ENCODE measurements around the gene SFXN1.
"Not testable (repeated sequence)": the region's sequence is repeated elsewhere in the genome, so short reads cannot be mapped to it uniquely, and the experiment has no call there.

The SFXN1 gene

DNA sequence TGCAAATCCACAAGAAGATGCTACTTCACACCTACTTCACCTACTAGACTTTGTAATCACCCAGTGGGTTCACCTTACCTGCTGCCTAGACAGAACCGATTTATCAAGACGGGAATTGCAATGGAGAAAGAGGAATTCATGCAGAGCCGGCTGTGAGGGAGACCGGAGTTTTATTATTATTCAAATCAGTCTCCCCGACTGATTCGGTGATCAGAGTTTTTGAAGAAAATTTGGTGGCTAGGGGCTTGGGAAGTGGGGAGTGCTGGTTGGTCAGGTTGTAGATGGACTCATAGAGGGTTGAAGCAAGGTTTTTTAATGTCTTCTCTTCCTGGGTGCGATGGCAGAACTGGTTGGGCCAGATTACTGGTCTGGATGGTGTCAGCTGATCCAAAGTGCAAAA is 23.4 kb downstream of the SFXN1 start:
- DNase-seq = no peak

DNA sequence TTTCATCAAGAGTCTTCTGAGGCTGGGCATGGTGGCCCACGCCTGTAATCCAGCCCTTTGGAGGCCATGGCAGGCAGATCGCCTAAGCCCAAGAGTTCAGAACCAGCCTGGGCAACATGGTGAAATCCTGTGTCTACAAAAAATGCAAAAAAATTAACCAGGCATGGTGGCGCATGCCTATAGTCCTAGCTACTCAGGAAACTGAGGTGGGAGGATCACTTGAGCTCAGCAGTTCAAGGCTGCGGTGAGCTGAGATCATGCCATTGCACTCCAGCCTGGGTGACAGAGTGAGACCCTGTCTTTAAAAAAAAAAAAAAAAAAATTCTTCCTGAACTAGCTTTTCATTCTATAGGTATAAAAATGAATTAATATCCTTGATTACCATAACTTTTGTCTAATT is 29.3 kb downstream of the SFXN1 start:
- not testable (repeated sequence) for DNase-seq

- no peak for DNase-seq
These were observed 30.5 kb downstream of the SFXN1 start for GRCh38 chr5:175508896-175509295.

DNA sequence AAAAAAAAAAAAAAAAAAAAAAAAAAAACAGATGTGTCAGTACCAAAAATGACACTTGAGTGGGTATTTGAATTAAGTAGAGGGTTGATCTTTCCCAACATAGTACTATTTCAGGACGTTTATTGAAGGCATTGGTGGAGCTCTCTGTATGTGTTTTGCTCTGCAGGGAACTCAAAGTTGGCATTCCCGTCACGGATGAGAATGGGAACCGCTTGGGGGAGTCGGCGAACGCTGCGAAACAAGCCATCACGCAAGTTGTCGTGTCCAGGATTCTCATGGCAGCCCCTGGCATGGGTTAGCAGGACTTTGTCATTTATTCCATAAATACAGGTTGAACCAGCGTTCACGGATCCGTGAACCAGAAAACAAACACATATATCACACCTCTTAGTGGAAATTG is 34.9 kb downstream of the SFXN1 start:
- no peak for DNase-seq

DNA sequence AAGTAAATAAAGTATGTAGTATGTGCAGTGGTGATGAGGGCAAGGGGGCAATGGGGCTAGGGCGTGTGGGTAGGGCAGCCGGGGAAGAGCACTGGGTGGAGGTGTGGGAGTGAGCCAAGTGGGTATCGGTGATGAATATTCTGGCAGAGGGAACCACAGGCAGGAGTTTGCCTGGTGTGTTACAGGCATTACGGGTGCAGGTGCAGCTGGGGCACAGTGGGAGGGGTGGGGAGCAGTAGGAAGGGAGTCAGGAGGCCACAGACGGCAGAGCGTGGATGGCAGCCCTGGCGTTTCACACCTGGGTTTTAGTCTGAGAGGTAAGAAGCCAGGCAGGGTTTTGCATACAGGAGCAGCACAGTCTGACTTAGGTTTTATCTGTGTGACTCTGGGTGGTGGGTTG is 35.4 kb downstream of the SFXN1 start:
- DNase-seq = no peak

DNA sequence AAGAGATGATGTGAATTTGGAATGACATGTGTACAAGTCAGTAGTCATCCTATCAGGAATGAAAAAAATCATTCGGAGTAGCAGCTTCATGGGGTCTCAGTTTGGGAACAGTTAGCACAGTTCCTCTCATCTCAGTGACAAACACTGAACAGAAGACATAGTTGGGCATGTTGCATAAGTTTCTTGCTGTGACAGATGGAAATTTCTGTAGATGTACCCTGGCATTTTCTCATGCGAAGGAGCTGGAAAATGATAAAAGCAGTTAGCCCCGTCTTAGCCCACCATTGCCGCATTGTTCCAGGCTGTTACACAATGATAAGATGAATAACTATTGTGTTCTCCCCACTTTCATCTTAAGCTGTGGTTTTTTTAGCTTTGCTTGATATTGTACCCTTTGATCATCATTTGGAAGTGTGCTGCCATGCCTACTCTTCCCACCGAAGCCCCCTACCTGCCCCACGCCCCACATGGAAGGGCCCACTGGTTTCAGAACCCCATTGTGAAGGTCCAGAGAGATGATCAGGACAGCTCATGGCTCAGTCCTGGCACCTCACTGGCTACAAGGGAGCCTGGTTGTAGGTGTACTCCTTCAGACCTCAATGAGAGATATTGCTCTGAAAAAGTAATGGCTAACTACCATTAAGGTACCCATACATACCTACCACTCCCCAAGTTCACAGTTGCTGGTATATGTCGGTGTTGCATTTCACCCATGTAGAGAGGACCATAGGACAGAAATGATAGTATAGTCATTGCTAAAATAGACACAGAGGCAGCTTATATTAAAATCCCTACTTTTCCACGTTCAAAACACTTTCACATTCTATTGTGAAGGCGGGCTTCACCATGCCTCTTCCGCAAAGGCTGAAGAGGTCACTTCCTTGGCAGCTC is 38.8 kb downstream of the SFXN1 start:
- no peak for DNase-seq

DNA sequence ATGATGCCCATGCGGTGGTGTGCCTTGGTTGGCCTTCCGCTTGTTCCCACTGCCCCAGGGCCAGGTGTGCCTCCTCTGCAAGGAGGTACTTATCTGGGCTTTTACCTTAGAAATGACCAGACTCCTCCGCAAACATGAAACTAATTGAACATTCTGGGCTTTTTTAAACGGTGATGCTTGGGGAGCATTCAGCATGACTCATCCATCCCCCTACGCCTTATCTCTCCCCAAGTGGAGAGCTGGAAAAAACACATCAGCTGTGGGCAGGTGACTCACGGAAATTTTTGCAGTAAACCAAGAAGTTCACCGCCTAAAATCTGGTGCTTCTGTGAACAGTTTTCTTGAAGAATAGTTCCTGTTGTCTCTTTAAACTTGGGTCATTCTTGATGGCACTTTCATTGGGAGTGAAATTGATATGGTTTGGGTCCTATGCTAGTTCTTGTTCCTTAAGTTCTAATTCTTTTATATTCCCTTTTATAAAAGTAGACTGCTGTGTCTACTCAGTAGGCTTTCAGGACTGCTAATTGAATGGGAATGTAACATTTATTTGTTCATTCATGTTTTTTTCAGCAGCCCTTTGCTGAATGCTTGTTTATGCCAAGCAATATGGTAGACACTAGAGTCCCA is 39.6 kb downstream of the SFXN1 start:
- no peak for DNase-seq

- DNase-seq = no peak
These were observed 40.6 kb downstream of the SFXN1 start for GRCh38 chr5:175519006-175519405.

- DNase-seq = no peak
These were observed 42.0 kb downstream of the SFXN1 start for GRCh38 chr5:175520321-175520720.

DNA sequence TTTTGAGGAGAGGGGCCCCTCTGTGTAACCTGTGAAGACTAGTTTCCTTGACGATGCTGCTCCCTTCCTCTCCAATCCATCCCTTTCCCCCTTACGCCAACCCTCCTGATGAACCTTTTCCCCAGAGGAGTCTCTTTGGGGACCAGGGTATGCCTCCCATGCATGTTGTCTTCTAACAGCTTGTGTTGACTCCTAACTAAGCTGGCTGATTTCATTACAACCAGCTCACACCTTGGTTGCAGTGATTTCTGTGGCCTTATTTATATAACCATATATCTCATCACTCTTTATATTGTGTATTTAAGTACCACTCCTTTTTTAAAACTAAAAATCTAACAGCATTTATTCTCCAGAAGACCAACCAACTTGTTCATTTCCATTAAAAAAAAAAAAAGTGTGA is 42.5 kb downstream of the SFXN1 start:
- no peak for DNase-seq

- DNase-seq = no peak
These were observed 43.0 kb downstream of the SFXN1 start for GRCh38 chr5:175521313-175521833.

- no peak for DNase-seq
These were observed 44.9 kb downstream of the SFXN1 start for GRCh38 chr5:175523292-175523691.

- no peak for DNase-seq
These were observed 45.9 kb downstream of the SFXN1 start for GRCh38 chr5:175524211-175524610.

DNA sequence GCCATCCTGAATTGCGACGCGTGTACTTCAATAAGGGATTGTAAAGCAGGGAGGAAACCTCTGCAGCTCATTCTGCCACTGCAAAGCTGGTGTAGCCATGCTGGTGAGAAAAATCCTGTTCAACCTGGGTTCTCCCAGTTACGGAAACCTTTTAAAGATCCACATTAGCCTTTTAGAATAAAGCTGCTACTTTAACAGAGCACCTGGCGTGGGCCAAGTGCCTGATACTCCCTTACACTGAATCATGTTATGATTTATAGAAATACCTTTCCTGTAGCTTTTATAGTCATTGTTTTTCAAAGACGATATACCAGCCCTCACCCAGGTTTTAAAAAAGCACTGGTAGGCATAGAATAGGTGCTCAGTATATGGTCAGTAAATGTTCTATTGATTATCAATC is 48.3 kb downstream of the SFXN1 start:
- no peak for DNase-seq

DNA sequence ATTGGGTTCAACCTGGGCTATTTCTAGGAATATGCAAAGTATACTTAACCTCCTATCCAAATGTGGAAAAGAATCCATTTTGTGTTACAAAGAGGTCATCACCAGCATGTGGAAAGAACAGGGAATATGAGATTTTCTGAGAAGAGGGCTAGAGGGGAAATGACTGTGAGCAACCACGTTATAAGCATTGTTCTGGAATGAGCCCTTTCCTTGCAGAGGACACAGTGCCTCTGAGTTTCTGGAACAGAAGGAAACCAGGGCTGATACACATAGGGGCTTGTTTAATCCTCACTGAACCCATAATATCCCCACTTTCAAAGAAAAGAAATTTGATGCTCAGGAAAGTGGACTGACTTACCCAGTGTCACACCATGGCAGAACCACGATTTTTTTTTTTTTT is 53.0 kb downstream of the SFXN1 start:
- DNase-seq = no peak

DNA sequence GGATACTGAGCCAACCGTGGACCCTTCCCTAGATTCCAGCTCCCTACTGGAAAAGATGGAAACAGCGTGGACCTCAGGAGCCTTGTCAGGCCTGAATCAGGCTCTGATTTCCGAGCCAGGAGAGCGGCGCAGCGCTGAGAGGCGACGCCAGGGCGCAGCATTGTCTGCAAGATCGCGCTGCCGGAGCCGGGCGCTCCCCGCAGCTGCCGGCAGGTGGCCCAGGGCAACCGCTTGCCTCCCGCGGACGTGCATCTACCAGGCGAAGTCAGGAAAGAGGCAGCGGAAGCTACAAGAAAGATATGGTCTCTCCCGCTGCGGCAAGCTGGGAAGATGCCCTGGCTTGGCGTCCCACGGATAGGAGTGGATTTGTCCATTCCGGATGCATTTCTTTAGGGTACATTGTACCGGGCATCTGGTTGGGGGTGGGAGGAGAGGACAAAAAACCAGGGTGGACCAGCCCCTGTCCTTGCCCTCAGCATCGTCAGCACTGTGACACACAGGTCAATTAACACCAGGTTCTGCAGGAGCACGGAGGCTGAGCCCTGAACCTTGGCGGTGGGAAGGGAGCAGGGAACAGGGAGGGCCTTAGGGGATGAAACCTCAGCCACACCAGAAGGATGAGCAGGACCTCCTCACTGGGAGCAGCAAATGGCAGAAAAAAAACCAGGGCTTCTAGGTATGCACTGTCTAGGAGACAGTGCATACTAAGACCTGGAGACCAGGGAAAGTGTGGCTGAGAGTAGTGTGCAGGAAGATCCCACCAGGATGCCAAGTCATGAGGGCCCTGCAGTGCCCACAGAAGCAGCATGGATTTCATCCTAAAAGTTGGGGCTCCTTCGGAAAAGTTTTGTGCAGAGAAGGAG is 55.9 kb downstream of the SFXN1 start:
- peak; percentile 81 for DNase-seq

DNA sequence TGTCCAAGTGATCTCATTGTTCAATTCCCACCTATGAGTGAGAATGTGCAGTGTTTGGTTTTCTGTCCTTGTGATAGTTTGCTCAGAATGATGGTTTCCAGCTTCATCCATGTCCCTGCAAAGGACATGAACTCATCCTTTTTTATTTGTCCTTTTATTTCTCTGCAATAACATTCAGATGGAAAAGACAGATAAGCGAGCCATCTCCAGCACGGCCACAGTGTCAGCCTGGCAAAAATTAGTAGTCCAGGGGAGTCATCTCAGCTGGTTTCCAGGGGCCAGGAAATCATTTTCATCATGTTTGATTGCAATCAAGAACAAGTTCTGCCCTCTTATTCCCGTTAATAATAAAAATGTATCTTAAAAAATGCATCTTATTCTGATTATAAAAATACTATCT is 57.0 kb downstream of the SFXN1 start:
- not testable (repeated sequence) for DNase-seq

GRCh38 chr5:175535796-175536195 is 57.4 kb downstream of the SFXN1 start:
- no peak for DNase-seq

DNA sequence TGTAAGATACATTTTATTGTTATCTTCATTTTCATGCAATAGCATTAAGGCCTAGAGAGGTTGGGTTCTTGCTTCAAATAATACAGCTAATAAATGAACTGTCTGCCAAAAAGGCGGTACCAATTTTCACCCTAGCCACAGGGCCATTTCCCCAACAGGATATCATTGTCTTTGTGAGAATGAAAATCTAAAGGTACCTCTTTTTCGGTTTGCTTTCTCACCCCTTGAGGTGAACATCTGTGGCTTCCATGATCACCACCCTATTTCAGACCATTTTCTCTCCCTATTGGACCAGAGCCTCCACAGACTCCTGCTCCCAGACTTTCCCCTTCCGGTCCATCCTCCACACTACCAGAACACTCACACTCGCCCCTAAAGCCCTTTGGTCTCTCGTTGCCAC is 60.2 kb downstream of the SFXN1 start:
- DNase-seq = no peak

GRCh38 chr5:175539936-175540335 is 61.6 kb downstream of the SFXN1 start:
- DNase-seq = no peak

- no peak for DNase-seq
These were observed 62.9 kb downstream of the SFXN1 start for GRCh38 chr5:175541264-175541663.

DNA sequence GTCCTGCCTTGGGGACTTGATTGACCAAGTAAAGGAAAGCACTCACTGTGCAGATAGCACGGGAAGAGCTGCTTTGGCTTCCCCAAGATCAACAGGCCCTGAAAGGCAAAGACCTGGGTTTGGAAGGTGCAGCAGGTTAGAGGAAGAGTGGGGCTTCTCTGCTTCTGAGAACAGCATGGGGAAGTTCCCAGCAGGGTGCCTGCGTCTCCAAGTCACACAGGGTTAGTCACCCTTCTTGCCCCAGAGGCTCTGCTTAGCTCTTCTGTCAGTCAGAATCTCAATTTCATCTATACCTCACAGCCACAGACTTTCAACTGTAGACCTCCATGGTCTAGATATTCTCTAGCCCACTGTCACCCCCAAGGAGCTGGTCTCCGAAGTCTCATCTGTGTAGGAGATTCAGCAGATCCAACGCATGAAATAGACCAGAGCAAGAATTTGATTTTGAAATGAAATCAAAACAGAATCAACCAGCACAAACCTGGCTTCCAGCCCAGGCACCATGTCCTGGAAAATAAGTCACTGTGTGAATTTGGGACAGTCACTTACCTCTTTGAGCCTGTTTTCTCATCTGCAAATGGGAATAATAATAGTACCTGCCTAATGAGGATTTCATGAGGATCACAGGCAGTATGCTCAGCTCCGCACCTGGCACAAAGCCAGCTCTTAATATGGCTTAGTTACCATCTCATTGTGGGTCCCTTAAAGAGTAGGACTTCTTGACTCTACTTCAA is 64.0 kb downstream of the SFXN1 start:
- DNase-seq = no peak

- no peak for DNase-seq
These were observed 64.5 kb downstream of the SFXN1 start for GRCh38 chr5:175542966-175543235.

Measured in 8988T (cell line).